ENCODE measurements around the gene XBP1.
"Not testable (repeated sequence)": the region's sequence is repeated elsewhere in the genome, so short reads cannot be mapped to it uniquely, and the experiment has no call there.

DNA sequence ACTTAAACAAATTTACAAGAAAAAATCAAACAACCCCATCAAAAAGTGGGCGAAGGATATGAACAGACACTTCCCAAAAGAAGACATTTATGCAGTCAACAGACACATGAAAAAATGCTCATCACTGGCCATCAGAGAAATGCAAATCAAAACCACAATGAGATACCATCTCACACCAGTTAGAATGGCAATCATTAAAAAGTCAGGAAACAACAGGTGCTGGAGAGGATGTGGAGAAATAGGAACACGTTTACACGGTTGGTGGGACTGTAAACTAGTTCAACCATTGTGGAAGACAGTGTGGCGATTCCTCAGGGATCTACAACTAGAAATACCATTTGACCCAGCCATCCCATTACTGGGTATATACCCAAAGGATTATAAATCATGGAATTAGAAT is 26.1 kb upstream of the XBP1 start:
- TF ChIP-seq, protein P1, sequence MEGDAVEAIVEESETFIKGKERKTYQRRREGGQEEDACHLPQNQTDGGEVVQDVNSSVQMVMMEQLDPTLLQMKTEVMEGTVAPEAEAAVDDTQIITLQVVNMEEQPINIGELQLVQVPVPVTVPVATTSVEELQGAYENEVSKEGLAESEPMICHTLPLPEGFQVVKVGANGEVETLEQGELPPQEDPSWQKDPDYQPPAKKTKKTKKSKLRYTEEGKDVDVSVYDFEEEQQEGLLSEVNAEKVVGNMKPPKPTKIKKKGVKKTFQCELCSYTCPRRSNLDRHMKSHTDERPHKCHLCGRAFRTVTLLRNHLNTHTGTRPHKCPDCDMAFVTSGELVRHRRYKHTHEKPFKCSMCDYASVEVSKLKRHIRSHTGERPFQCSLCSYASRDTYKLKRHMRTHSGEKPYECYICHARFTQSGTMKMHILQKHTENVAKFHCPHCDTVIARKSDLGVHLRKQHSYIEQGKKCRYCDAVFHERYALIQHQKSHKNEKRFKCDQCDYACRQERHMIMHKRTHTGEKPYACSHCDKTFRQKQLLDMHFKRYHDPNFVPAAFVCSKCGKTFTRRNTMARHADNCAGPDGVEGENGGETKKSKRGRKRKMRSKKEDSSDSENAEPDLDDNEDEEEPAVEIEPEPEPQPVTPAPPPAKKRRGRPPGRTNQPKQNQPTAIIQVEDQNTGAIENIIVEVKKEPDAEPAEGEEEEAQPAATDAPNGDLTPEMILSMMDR (IDR thresholded peaks at IDR 0.05) = not testable (repeated sequence)
- TF ChIP-seq POLR2A (IDR thresholded peaks at IDR 0.05) = not testable (repeated sequence)

All from esophagus squamous epithelium (tissue), 4 donors.